Measurements from ENCODE around the gene TRIM2. TPM values are rescaled to one million over a fixed set of nuclear protein-coding genes. Genes with fewer than 3 reads are reported as not detected.

The TRIM2 gene
- polyA plus RNA-seq, 3 donors = 0.50 to 0.96 (median 0.76) TPM

GRCh38 chr4:153348006-153348405 is 143.8 kb downstream of the TRIM2 start:
- H4K20me1 ChIP-seq (ENCODE audit: insufficient read depth, low read length) = no peaks in the 10 kb centered on the region
- TF ChIP-seq CTCF (IDR thresholded peaks at IDR 0.05) = no peak
- H3K4me1 ChIP-seq (ENCODE audit: control insufficient read depth in 1 of 2, insufficient read depth in 2 of 2, low read length in 2 of 2) = peaks cover 10 to 19% of the 10 kb centered on the region in 2 donors
- intact Hi-C loops (cut with micrococcal nuclease) = loop anchor here (5.0 to 10.0 kb wide), 3 partner anchors 84 to 407 kb away; no protein-coding TSS in a partner anchor
- Mint-ChIP-seq H3K36me3 (peaks cover 0 to 3% of the 10 kb centered on the region in 2 donors), H3K27me3 (ENCODE audit: low read depth in 3 of 3) (peaks cover 3 to 6% (median 4%) of the 10 kb centered on the region in 3 donors), H3K4me3 (no peak overlapping the region), H3K4me1 (peaks cover 28% of the 10 kb centered on the region), H3K9me3 (no peaks in the 10 kb centered on the region), H3K27ac (no peak overlapping the region)
- H3K4me2 ChIP-seq (replicated peaks; ENCODE audit: extremely low read depth, low read length, poor library complexity, severe bottlenecking) = no peak overlapping the region
- no peaks in the 10 kb centered on the region for H3K9me3 ChIP-seq (replicated peaks in 1 of 2; ENCODE audit: control insufficient read depth in 1 of 2, insufficient read depth in 1 of 2, low read length in 2 of 2)
- peaks cover 58% of the 10 kb centered on the region for H3K79me2 ChIP-seq (ENCODE audit: insufficient read depth, low read length)
- no peak overlapping the region for H2AFZ ChIP-seq (ENCODE audit: insufficient read depth, low read depth, low read length, poor library complexity, severe bottlenecking)
- peaks cover 0 to 3% of the 10 kb centered on the region in 2 donors for H3K27me3 ChIP-seq (ENCODE audit: control insufficient read depth in 2 of 2, insufficient read depth in 2 of 2, low read length in 2 of 2)
- H3K36me3 ChIP-seq (replicated peaks in 1 of 2; ENCODE audit: control insufficient read depth in 1 of 2, insufficient read depth in 2 of 2, low read length in 2 of 2) = no peaks in the 10 kb centered on the region
- no peak overlapping the region for H3K27ac ChIP-seq (ENCODE audit: low read depth in 1 of 2, low read length in 2 of 2)
- 86% methylated on average over 4 of the region's 4 CpGs for WGBS (ENCODE audit: insufficient coverage)
- DNase-seq = no peak
- no peak overlapping the region for H3K9ac ChIP-seq (ENCODE audit: insufficient read depth, low read length, poor library complexity, severe bottlenecking)
- no peak overlapping the region for H3K4me3 ChIP-seq (replicated peaks in 1 of 3; ENCODE audit: low read depth in 2 of 3, low read length in 3 of 3)

- peaks cover 0 to 8% of the 10 kb centered on the region in 2 donors for H3K36me3 Mint-ChIP-seq
- no peaks in the 10 kb centered on the region for H3K27me3 ChIP-seq (ENCODE audit: control insufficient read depth in 2 of 2, insufficient read depth in 2 of 2, low read length in 2 of 2)
- no peaks in the 10 kb centered on the region for H4K20me1 ChIP-seq (ENCODE audit: insufficient read depth, low read length)
- H3K9me3 Mint-ChIP-seq = no peaks in the 10 kb centered on the region
- TF ChIP-seq CTCF (IDR thresholded peaks at IDR 0.05) = no peak
- no peak overlapping the region for H3K4me2 ChIP-seq (replicated peaks; ENCODE audit: extremely low read depth, low read length, poor library complexity, severe bottlenecking)
- intact Hi-C loops (cut with micrococcal nuclease) = loop anchor here (5.0 to 10.0 kb wide), 3 partner anchors 83 to 405 kb away; no protein-coding TSS in a partner anchor
- no peaks in the 10 kb centered on the region for H3K36me3 ChIP-seq (replicated peaks in 1 of 2; ENCODE audit: control insufficient read depth in 1 of 2, insufficient read depth in 2 of 2, low read length in 2 of 2)
- peaks cover 58% of the 10 kb centered on the region for H3K79me2 ChIP-seq (ENCODE audit: insufficient read depth, low read length)
- H3K27ac Mint-ChIP-seq = no peak overlapping the region
- peaks cover 0 to 4% (median 3%) of the 10 kb centered on the region in 3 donors for H3K27me3 Mint-ChIP-seq (ENCODE audit: low read depth in 3 of 3)
- peaks cover 25% of the 10 kb centered on the region for H3K4me1 Mint-ChIP-seq
- no peak overlapping the region for H3K27ac ChIP-seq (ENCODE audit: low read depth in 1 of 2, low read length in 2 of 2)
- H3K9me3 ChIP-seq (replicated peaks in 1 of 2; ENCODE audit: control insufficient read depth in 1 of 2, insufficient read depth in 1 of 2, low read length in 2 of 2) = no peaks in the 10 kb centered on the region
- H3K4me1 ChIP-seq (ENCODE audit: control insufficient read depth in 1 of 2, insufficient read depth in 2 of 2, low read length in 2 of 2) = peaks cover 6 to 15% of the 10 kb centered on the region in 2 donors
- no peak overlapping the region for H2AFZ ChIP-seq (ENCODE audit: insufficient read depth, low read depth, low read length, poor library complexity, severe bottlenecking)
- H3K9ac ChIP-seq (ENCODE audit: insufficient read depth, low read length, poor library complexity, severe bottlenecking) = no peak overlapping the region
- DNase-seq = no peak
- H3K4me3 ChIP-seq (replicated peaks in 1 of 3; ENCODE audit: low read depth in 2 of 3, low read length in 3 of 3) = no peak overlapping the region
- H3K4me3 Mint-ChIP-seq = no peak overlapping the region
- 83% methylated on average over 1 of the region's 1 CpG for WGBS (ENCODE audit: insufficient coverage)
These were observed 145.1 kb downstream of the TRIM2 start for GRCh38 chr4:153349206-153349805.

Data from CD14-positive monocyte (primary cell).